Measurements from ENCODE around the gene NIT1.

The NIT1 gene

DNA sequence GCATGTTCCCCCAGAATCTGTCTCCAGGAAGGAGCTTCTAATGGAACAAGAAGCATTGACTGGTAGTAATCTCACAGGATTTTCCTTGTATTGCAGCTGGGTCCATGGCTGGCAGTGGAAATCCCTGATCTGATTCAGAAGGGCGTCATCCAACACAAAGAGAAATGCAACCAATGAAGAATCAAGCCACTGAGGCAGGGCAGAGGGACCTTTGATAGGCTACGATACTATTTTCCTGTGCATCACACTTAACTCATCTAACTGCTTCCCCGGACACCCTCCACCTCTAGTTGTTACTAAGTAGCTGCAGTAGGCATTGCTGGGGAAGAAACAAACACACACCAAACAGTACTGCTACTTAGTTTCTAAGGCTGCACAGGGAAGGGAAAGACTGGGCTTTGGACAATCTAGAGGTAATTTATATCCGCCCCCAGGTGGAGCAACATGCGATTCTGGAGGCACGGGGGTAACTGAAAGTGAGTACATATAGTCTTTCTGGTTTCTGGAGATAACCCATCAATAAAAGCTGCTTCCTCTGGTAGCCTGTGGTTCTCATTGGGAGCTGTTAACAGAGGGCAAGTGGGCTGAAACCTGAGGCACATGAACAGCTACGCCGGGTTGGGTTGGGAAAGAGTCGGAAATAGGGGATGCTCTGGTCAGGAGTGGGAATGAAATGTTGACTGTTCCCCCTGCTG lies 40.6 kb downstream of the NIT1 start:
- DNase-seq, result no peak

GRCh38 chr1:161159087-161159912 lies 41.4 kb downstream of the NIT1 start, which contains the start of gene USP21:
USP21 (plus strand) TSS chr1:161159500; CDS start chr1:161160641, 1,141 bp downstream.
- DNase-seq, result peak; percentile 91 to 94

GRCh38 chr1:161159913-161160243 lies 42.0 kb downstream of the NIT1 start:
- no peak for DNase-seq

DNA sequence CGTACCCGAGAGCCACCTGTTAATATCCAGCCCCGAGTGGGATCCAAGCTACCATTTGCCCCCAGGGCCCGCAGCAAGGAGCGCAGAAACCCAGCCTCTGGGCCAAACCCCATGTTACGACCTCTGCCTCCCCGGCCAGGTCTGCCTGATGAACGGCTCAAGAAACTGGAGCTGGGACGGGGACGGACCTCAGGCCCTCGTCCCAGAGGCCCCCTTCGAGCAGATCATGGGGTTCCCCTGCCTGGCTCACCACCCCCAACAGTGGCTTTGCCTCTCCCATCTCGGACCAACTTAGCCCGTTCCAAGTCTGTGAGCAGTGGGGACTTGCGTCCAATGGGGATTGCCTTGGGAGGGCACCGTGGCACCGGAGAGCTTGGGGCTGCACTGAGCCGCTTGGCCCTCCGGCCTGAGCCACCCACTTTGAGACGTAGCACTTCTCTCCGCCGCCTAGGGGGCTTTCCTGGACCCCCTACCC lies 42.8 kb downstream of the NIT1 start:
- DNase-seq, result no peak

- no peak for DNase-seq
Observed at GRCh38 chr1:161161652-161162051, 43.7 kb downstream of the NIT1 start.

DNA sequence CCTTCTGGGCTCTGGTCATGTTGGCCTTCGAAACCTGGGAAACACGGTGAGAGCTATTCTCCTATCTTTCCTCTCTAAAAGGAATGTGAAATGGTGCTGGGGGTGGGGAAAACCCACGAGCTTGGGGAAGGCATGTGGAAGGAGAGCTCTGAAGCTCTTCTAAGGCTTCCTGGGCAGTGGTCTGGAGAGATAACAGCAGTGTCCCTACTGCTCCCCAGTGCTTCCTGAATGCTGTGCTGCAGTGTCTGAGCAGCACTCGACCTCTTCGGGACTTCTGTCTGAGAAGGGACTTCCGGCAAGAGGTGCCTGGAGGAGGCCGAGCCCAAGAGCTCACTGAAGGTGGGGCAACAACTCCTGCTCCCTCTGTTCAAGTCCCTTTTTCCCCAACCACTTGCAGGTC lies 44.1 kb downstream of the NIT1 start:
- no peak for DNase-seq

DNA sequence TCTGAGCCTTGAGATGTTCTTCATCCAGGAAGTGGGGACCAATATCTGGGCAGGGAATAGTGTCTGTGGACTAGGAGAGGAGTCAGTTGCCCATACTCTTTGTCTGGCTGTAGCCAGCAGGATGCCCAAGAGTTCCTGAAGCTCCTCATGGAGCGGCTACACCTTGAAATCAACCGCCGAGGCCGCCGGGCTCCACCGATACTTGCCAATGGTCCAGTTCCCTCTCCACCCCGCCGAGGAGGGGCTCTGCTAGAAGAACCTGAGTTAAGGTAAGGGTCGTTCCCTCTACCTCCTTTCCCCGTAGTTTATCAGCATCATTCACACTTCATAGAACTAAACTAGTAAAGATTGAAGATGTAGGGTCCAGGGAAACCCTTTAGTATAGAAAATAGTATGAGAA lies 44.9 kb downstream of the NIT1 start:
- no peak for DNase-seq

- no peak for DNase-seq
Observed at GRCh38 chr1:161163793-161164192, 45.9 kb downstream of the NIT1 start.

GRCh38 chr1:161164901-161165610 lies 47.2 kb downstream of the NIT1 start:
- no peak for DNase-seq

DNA sequence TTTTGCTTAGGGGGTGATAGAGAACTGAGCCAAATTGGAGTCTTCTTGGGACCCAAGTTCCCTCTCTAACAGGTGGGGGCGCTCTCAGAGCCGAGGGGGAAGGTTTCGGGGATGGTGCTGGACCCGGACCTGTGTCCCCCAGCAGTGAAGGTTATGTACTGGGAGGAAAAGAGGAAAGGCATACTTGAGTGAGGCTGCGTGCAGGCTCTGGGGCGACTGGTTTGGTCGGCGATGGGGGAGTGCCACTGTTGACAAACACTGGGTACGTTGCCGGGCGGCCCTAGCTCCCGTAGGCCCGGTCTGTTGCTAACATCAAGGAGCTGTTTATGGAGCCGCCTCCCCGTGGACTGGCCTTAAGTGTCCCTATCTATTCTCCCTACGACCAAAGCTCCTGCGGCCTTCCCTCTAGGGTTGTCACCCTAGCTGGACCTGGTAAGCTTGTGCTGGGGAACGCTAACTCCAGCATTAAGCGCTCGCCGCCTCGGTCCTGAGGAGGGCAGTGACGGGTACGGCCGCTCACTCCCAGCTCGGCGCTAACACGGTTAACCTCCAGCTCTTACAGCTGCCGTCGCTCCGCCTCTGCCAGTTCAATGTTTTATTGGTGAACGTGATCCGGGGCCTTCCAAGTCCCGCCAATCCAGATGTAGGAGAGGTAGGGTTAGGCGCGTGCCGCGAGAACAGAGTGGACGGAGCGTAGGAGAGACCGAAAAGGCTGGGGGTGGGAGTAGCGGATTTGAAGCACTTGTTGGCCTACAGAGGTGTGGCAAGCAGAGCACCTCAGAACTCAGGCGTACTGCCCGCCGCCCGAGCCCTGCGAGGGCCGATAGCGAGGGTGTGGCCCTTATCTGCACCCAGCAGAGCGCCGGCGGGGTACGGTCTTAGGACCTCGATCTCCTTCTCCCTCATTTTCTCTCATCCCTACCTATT lies 48.1 kb downstream of the NIT1 start, which contains the start of gene PPOX:
Gene PPOX (plus strand): TSS at position 685 of the 927 bp plus-strand sequence. CDS start 422 bp downstream, outside the sequence.
- DNase-seq, result peak; percentile 95 to 96

GRCh38 chr1:161166669-161167548 lies 49.0 kb downstream of the NIT1 start:
- no peak for DNase-seq

GRCh38 chr1:161168906-161169305 lies 51.0 kb downstream of the NIT1 start:
- no peak for DNase-seq
